ENCODE data around the gene CCDC3.
"Not testable (repeated sequence)": the region's sequence is repeated elsewhere in the genome, so short reads cannot be mapped to it uniquely, and the experiment has no call there.

Gene CCDC3

DNA sequence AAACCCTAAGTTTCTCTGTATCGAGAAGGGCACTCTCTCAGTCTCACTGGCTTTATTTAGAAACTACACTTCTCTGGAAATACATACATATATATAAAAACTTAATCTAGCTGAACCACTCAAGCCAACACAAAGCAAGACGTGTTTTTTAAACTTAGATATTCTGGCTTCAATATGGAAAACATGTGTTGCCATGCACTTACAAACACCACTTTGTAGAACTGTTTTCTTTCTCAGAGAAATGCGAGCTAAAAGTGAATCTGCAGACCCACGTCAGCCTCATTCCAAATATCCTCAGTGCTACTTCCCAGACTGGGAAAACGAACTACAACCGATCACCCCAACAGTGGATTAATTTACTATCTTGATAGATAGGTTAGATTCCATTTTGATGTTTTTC, 1.7 kb downstream of the CCDC3 start:
- Histone ChIP-seq H3K4me1 (ENCODE audit: control insufficient read depth, low read depth, low read length) (peaks cover 2% of the 10 kb centered on the region), H2AK5ac (ENCODE audit: low read length) (no peak overlapping the region), H3K79me2 (ENCODE audit: control insufficient read depth, insufficient read depth, low read length) (no peaks in the 10 kb centered on the region), H3K56ac (ENCODE audit: low read length) (no peak overlapping the region), H3K27ac (ENCODE audit: low read depth, low read length) (no peak overlapping the region), H3K27me3 (ENCODE audit: insufficient read depth, low read length, poor library complexity) (peaks cover 2% of the 10 kb centered on the region), H3K4ac (ENCODE audit: low read depth, low read length) (no peak overlapping the region), H4K8ac (ENCODE audit: low read depth, low read length) (no peak overlapping the region), H4K5ac (ENCODE audit: low read length) (no peak overlapping the region), H3K79me1 (ENCODE audit: low read length) (no peaks in the 10 kb centered on the region), H3K23ac (ENCODE audit: low read length) (no peak overlapping the region), H2BK15ac (replicated peaks; ENCODE audit: low read depth) (no peak overlapping the region), H3K4me2 (ENCODE audit: low read length) (no peak overlapping the region), H3K4me3 (ENCODE audit: low read length) (no peak overlapping the region), H3K36me3 (ENCODE audit: control insufficient read depth, insufficient read depth, low read length) (no peaks in the 10 kb centered on the region), H3K18ac (ENCODE audit: low read length) (no peak overlapping the region), H2BK120ac (ENCODE audit: low read depth, low read length) (no peak overlapping the region), H3K9ac (ENCODE audit: low read length) (no peak overlapping the region), H2BK5ac (ENCODE audit: low read length) (no peak overlapping the region)
- no CpG with 5 or more reads among the region's 6 CpGs for WGBS (ENCODE audit: extremely low coverage, insufficient coverage, low lambda C conversion rate)
- no peak for DNase-seq

DNA sequence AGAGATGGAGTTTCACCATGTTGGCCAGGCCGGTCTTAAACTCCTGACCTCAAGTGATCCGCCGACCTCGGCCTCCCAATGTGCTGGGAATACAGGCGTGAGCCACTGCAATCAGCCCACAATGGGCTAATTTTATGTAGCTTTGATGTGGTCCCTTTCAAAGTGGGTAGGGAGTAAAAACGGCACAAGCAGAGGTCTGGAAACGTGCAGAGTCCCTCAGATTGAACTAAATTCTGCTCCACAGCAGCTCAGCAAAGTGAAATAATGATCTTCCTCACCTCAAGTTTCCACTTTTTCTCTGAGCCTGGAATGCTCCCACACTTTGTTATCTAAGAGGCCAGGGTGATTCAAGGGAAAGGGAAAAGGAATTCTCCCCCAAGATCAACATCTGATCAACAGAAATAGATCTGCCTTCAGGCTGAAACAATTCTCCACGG, 6.1 kb downstream of the CCDC3 start:
- Histone ChIP-seq H2AK5ac (ENCODE audit: low read length) (no peak overlapping the region), H2BK5ac (ENCODE audit: low read length) (no peak overlapping the region), H3K79me1 (ENCODE audit: low read length) (no peaks in the 10 kb centered on the region), H3K27me3 (ENCODE audit: insufficient read depth, low read length, poor library complexity) (peaks cover 2% of the 10 kb centered on the region), H3K56ac (ENCODE audit: low read length) (no peak overlapping the region), H2BK15ac (replicated peaks; ENCODE audit: low read depth) (no peak overlapping the region), H3K4ac (ENCODE audit: low read depth, low read length) (no peak overlapping the region), H4K8ac (ENCODE audit: low read depth, low read length) (no peak overlapping the region), H4K5ac (ENCODE audit: low read length) (no peak overlapping the region), H3K18ac (ENCODE audit: low read length) (no peak overlapping the region), H3K36me3 (ENCODE audit: control insufficient read depth, insufficient read depth, low read length) (no peaks in the 10 kb centered on the region), H3K4me1 (ENCODE audit: control insufficient read depth, low read depth, low read length) (no peaks in the 10 kb centered on the region), H3K4me2 (ENCODE audit: low read length) (no peak overlapping the region), H2BK120ac (ENCODE audit: low read depth, low read length) (no peak overlapping the region), H3K79me2 (ENCODE audit: control insufficient read depth, insufficient read depth, low read length) (no peaks in the 10 kb centered on the region), H3K27ac (ENCODE audit: low read depth, low read length) (no peak overlapping the region), H3K9ac (ENCODE audit: low read length) (no peak overlapping the region), H3K23ac (ENCODE audit: low read length) (no peak overlapping the region), H3K4me3 (ENCODE audit: low read length) (no peak overlapping the region)
- WGBS (ENCODE audit: extremely low coverage, insufficient coverage, low lambda C conversion rate): no CpG with 5 or more reads among the region's 8 CpGs
- no peak for DNase-seq

DNA sequence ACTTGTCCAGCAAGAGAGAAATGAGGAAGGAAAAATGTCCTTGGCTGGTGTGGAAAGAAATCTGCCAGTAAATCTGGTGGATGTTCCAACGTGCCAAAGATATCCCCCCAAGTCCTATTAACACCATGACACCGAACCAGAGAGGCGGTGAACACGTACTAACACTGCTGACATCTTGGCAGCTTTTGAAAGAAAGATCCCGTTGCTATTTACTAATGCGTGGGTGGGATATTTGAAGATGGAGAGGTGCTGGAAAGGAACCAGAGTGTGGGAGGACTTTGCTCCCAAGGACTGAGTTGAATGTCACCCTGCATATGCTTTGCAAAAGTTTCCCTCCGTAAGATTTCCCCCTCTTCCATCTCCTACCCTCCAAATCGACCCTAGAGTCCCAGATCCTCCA, 7.9 kb downstream of the CCDC3 start:
- no peak overlapping the region for H3K9ac ChIP-seq (ENCODE audit: low read length)
- DNase-seq: no peak
- H3K4me2 ChIP-seq (ENCODE audit: low read length): no peak overlapping the region
- H3K18ac ChIP-seq (ENCODE audit: low read length): no peak overlapping the region
- no peaks in the 10 kb centered on the region for H3K79me2 ChIP-seq (ENCODE audit: control insufficient read depth, insufficient read depth, low read length)
- H4K5ac ChIP-seq (ENCODE audit: low read length): no peak overlapping the region
- no peak overlapping the region for H3K4ac ChIP-seq (ENCODE audit: low read depth, low read length)
- H3K4me3 ChIP-seq (ENCODE audit: low read length): no peak overlapping the region
- no peak overlapping the region for H2AK5ac ChIP-seq (ENCODE audit: low read length)
- no peaks in the 10 kb centered on the region for H3K79me1 ChIP-seq (ENCODE audit: low read length)
- no peak overlapping the region for H3K23ac ChIP-seq (ENCODE audit: low read length)
- H3K56ac ChIP-seq (ENCODE audit: low read length): no peak overlapping the region
- WGBS (ENCODE audit: extremely low coverage, insufficient coverage, low lambda C conversion rate): no CpG with 5 or more reads among the region's 8 CpGs
- H2BK120ac ChIP-seq (ENCODE audit: low read depth, low read length): no peak overlapping the region
- H3K4me1 ChIP-seq (ENCODE audit: control insufficient read depth, low read depth, low read length): no peaks in the 10 kb centered on the region
- H3K27ac ChIP-seq (ENCODE audit: low read depth, low read length): no peak overlapping the region
- H2BK15ac ChIP-seq (replicated peaks; ENCODE audit: low read depth): no peak overlapping the region
- no peak overlapping the region for H4K8ac ChIP-seq (ENCODE audit: low read depth, low read length)
- H2BK5ac ChIP-seq (ENCODE audit: low read length): no peak overlapping the region
- no peaks in the 10 kb centered on the region for H3K36me3 ChIP-seq (ENCODE audit: control insufficient read depth, insufficient read depth, low read length)
- H3K27me3 ChIP-seq (ENCODE audit: insufficient read depth, low read length, poor library complexity): no peaks in the 10 kb centered on the region

DNA sequence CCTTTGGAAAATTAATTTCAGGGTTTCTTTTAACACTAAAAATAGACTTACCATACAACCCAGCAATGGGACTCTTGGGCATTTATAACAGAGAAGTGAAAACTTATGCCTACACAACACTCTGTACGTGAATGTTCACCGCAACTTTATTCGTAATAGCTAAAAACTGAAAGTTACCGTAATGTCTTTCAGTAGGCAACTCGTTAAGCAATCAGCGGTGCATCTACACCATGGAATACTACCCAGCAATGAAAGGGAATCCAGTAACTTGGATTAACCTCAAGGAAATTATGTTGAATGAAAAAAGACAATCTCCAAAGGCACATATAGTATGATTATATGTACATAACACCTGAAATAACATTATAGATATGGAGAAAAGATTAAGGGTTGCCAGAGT, 16.2 kb downstream of the CCDC3 start:
- Histone ChIP-seq H4K8ac (ENCODE audit: low read depth, low read length) (no peak overlapping the region), H2BK120ac (ENCODE audit: low read depth, low read length) (no peak overlapping the region), H3K4me2 (ENCODE audit: low read length) (no peak overlapping the region), H2BK5ac (ENCODE audit: low read length) (no peak overlapping the region), H3K79me1 (ENCODE audit: low read length) (no peaks in the 10 kb centered on the region), H3K79me2 (ENCODE audit: control insufficient read depth, insufficient read depth, low read length) (no peaks in the 10 kb centered on the region), H2BK15ac (replicated peaks; ENCODE audit: low read depth) (no peak overlapping the region), H2AK5ac (ENCODE audit: low read length) (no peak overlapping the region), H3K27me3 (ENCODE audit: insufficient read depth, low read length, poor library complexity) (no peaks in the 10 kb centered on the region), H3K36me3 (ENCODE audit: control insufficient read depth, insufficient read depth, low read length) (no peaks in the 10 kb centered on the region), H3K4ac (ENCODE audit: low read depth, low read length) (no peak overlapping the region), H3K4me1 (ENCODE audit: control insufficient read depth, low read depth, low read length) (no peaks in the 10 kb centered on the region), H4K5ac (ENCODE audit: low read length) (no peak overlapping the region), H3K23ac (ENCODE audit: low read length) (no peak overlapping the region), H3K9ac (ENCODE audit: low read length) (no peak overlapping the region), H3K18ac (ENCODE audit: low read length) (no peak overlapping the region), H3K27ac (ENCODE audit: low read depth, low read length) (no peak overlapping the region), H3K56ac (ENCODE audit: low read length) (no peak overlapping the region), H3K4me3 (ENCODE audit: low read length) (no peak overlapping the region)
- no peak for DNase-seq
- WGBS (ENCODE audit: extremely low coverage, insufficient coverage, low lambda C conversion rate): no CpG with 5 or more reads among the region's 6 CpGs

DNA sequence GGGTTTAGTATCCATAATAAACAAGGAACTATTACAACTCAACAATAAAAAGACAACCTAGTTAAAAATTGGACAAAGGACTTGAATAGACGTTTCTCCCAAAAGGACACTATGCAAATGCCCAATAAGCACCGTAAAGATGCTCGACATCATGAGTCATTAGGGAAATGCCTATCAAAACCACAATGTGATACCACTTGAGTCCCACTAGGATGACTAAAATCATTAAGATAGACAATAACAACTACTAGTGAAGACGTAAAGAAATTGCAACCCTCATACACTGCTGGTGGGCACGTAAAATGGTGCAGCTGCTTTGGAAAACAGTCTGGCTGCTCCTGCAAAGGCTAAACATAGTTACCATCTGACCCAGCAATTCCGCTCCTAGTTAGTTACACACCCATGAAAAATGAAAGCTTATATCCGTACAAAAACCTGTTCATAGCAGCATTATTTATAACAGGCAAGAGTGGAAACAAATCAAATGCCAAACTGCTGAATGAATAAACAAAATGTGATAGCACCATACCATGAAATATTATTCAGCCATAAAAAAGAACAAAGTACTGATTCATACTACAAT, 17.3 kb downstream of the CCDC3 start:
- H4K8ac ChIP-seq (ENCODE audit: low read depth, low read length): no peak overlapping the region

GRCh38 chr10:12983568-12983967, 17.9 kb downstream of the CCDC3 start:
- H3K27me3 ChIP-seq (ENCODE audit: insufficient read depth, low read length, poor library complexity); H3K4me3 ChIP-seq (ENCODE audit: low read length); H4K5ac ChIP-seq (ENCODE audit: low read length); H3K36me3 ChIP-seq (ENCODE audit: control insufficient read depth, insufficient read depth, low read length); H3K9ac ChIP-seq (ENCODE audit: low read length); H3K18ac ChIP-seq (ENCODE audit: low read length); H3K79me1 ChIP-seq (ENCODE audit: low read length); H3K4ac ChIP-seq (ENCODE audit: low read depth, low read length); H2BK120ac ChIP-seq (ENCODE audit: low read depth, low read length); H2BK5ac ChIP-seq (ENCODE audit: low read length); H4K8ac ChIP-seq (ENCODE audit: low read depth, low read length); DNase-seq; H3K4me2 ChIP-seq (ENCODE audit: low read length); H3K4me1 ChIP-seq (ENCODE audit: control insufficient read depth, low read depth, low read length); H3K27ac ChIP-seq (ENCODE audit: low read depth, low read length); H3K23ac ChIP-seq (ENCODE audit: low read length); H3K56ac ChIP-seq (ENCODE audit: low read length); H3K79me2 ChIP-seq (ENCODE audit: control insufficient read depth, insufficient read depth, low read length); H2BK15ac ChIP-seq (replicated peaks; ENCODE audit: low read depth); H2AK5ac ChIP-seq (ENCODE audit: low read length): not testable (repeated sequence)
- no CpG with 5 or more reads among the region's 3 CpGs for WGBS (ENCODE audit: extremely low coverage, insufficient coverage, low lambda C conversion rate)

More for the DNA sequence above, 17.3 kb downstream of the CCDC3 start:
- H2AK5ac ChIP-seq (ENCODE audit: low read length): no peak overlapping the region
- no peak for DNase-seq
- H3K18ac ChIP-seq (ENCODE audit: low read length): no peak overlapping the region
- H3K23ac ChIP-seq (ENCODE audit: low read length): no peak overlapping the region
- no peak overlapping the region for H4K5ac ChIP-seq (ENCODE audit: low read length)
- H3K4me1 ChIP-seq (ENCODE audit: control insufficient read depth, low read depth, low read length): no peaks in the 10 kb centered on the region
- H3K56ac ChIP-seq (ENCODE audit: low read length): no peak overlapping the region
- no peak overlapping the region for H3K4ac ChIP-seq (ENCODE audit: low read depth, low read length)
- H3K27me3 ChIP-seq (ENCODE audit: insufficient read depth, low read length, poor library complexity): no peaks in the 10 kb centered on the region
- no peak overlapping the region for H3K4me3 ChIP-seq (ENCODE audit: low read length)
- H3K4me2 ChIP-seq (ENCODE audit: low read length): no peak overlapping the region
- H2BK5ac ChIP-seq (ENCODE audit: low read length): no peak overlapping the region
- no peaks in the 10 kb centered on the region for H3K36me3 ChIP-seq (ENCODE audit: control insufficient read depth, insufficient read depth, low read length)
- no peaks in the 10 kb centered on the region for H3K79me1 ChIP-seq (ENCODE audit: low read length)
- WGBS (ENCODE audit: extremely low coverage, insufficient coverage, low lambda C conversion rate): no CpG with 5 or more reads among the region's 7 CpGs
- H3K9ac ChIP-seq (ENCODE audit: low read length): no peak overlapping the region
- no peaks in the 10 kb centered on the region for H3K79me2 ChIP-seq (ENCODE audit: control insufficient read depth, insufficient read depth, low read length)
- H2BK15ac ChIP-seq (replicated peaks; ENCODE audit: low read depth): no peak overlapping the region
- H2BK120ac ChIP-seq (ENCODE audit: low read depth, low read length): no peak overlapping the region
- no peak overlapping the region for H3K27ac ChIP-seq (ENCODE audit: low read depth, low read length)
